ENCODE measurements around the gene CILP2.

GRCh38 chr19:19584356-19584755, 46.3 kb downstream of the CILP2 start:
- TF ChIP-seq POLR2A (IDR thresholded peaks at IDR 0.05; ENCODE audit: control extremely low read depth in 1 of 2, low read depth in 2 of 2, low read length in 2 of 2) (no peak), TBP (IDR thresholded peaks at IDR 0.05; ENCODE audit: low read depth, low read length) (no peak), CTCF (IDR thresholded peaks at IDR 0.05; ENCODE audit: control extremely low read depth in 1 of 3, insufficient read depth in 1 of 3, low read depth in 1 of 3, low read length in 3 of 3) (no peak), SIN3A (conservative IDR thresholded peaks at IDR 0.05 in 1 of 2, IDR thresholded peaks at IDR 0.05 in 1 of 2; ENCODE audit: low read depth in 1 of 2, low read length in 2 of 2) (no peak), POLR2AphosphoS5 (IDR thresholded peaks at IDR 0.05; ENCODE audit: low read depth, low read length) (no peak), TAF1 (IDR thresholded peaks at IDR 0.05; ENCODE audit: low read depth, low read length) (no peak)

All from H1 (cell line).